ENCODE results near the gene RAB4A.

DNA sequence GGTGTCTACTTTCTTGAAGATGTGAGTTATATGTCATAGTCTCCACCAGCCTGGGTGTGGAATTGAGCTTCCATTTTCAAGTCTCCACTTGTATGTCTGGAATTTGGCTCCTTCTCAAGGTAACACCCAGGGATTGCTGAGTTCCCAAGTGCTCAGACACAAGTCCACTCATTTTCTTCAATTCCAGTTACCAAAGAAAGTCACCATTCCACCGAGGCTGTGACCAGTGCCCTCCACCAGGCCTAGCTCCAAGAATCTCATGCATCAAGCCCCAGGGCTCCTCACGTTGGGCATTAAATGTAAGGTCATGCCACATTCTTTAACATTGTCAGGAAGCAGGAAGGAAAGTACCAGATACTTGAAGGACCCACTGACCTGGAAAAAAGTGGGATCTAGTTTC is 2.4 kb upstream of the RAB4A start:
- TF ChIP-seq, protein P1, sequence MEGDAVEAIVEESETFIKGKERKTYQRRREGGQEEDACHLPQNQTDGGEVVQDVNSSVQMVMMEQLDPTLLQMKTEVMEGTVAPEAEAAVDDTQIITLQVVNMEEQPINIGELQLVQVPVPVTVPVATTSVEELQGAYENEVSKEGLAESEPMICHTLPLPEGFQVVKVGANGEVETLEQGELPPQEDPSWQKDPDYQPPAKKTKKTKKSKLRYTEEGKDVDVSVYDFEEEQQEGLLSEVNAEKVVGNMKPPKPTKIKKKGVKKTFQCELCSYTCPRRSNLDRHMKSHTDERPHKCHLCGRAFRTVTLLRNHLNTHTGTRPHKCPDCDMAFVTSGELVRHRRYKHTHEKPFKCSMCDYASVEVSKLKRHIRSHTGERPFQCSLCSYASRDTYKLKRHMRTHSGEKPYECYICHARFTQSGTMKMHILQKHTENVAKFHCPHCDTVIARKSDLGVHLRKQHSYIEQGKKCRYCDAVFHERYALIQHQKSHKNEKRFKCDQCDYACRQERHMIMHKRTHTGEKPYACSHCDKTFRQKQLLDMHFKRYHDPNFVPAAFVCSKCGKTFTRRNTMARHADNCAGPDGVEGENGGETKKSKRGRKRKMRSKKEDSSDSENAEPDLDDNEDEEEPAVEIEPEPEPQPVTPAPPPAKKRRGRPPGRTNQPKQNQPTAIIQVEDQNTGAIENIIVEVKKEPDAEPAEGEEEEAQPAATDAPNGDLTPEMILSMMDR (IDR thresholded peaks at IDR 0.05; ENCODE audit: insufficient read depth, low read length) = no peak
- TF ChIP-seq REST (IDR thresholded peaks at IDR 0.05; ENCODE audit: insufficient replicate concordance, low read depth) = no peak
- no peak for TF ChIP-seq POLR2AphosphoS5 (IDR thresholded peaks at IDR 0.05; ENCODE audit: low read depth)
- TF ChIP-seq SPI1 (IDR thresholded peaks at IDR 0.05; ENCODE audit: borderline replicate concordance, low read depth) = no peak
